Measurements from ENCODE around the gene ESRRB.
A peak's percentile ranks its signal among the peaks of the same experiment; 100 is the strongest.

Gene ESRRB

GRCh38 chr14:76461886-76462285 lies 85.9 kb downstream of the ESRRB start:
- no peak for DNase-seq

GRCh38 chr14:76462330-76462729 lies 86.4 kb downstream of the ESRRB start:
- DNase-seq, result no peak

GRCh38 chr14:76463105-76463504 lies 87.2 kb downstream of the ESRRB start:
- DNase-seq, result no peak

GRCh38 chr14:76464856-76465255 lies 88.9 kb downstream of the ESRRB start:
- no peak for DNase-seq

- DNase-seq, result no peak
These were observed 89.7 kb downstream of the ESRRB start for GRCh38 chr14:76465664-76466063.

- DNase-seq, result no peak
These were observed 91.8 kb downstream of the ESRRB start for GRCh38 chr14:76467711-76468155.

GRCh38 chr14:76472199-76472723 lies 96.3 kb downstream of the ESRRB start:
- DNase-seq, result no peak

- DNase-seq, result no peak
These were observed 97.7 kb downstream of the ESRRB start for GRCh38 chr14:76473481-76474263.

- no peak for DNase-seq
These were observed 104.5 kb downstream of the ESRRB start for GRCh38 chr14:76480426-76480825.

- no peak for DNase-seq
These were observed 108.4 kb downstream of the ESRRB start for GRCh38 chr14:76484355-76484754.

- DNase-seq, result peak; percentile 85
These were observed 110.4 kb downstream of the ESRRB start for GRCh38 chr14:76486251-76486743.

GRCh38 chr14:76488551-76488950 lies 112.6 kb downstream of the ESRRB start:
- no peak for DNase-seq

GRCh38 chr14:76489667-76490066 lies 113.7 kb downstream of the ESRRB start:
- no peak for DNase-seq

GRCh38 chr14:76490111-76490510 lies 114.2 kb downstream of the ESRRB start:
- no peak for DNase-seq

- no peak for DNase-seq
These were observed 114.8 kb downstream of the ESRRB start for GRCh38 chr14:76490735-76491134.

GRCh38 chr14:76491172-76491930 lies 115.4 kb downstream of the ESRRB start:
- no peak for DNase-seq

- DNase-seq, result no peak
These were observed 120.0 kb downstream of the ESRRB start for GRCh38 chr14:76495983-76496382.

- DNase-seq, result no peak
These were observed 120.7 kb downstream of the ESRRB start for GRCh38 chr14:76496595-76496994.

- DNase-seq, result no peak
These were observed 121.9 kb downstream of the ESRRB start for GRCh38 chr14:76497550-76498462.

- no peak for DNase-seq
These were observed 122.6 kb downstream of the ESRRB start for GRCh38 chr14:76498463-76498935.

- DNase-seq, result no peak
These were observed 123.0 kb downstream of the ESRRB start for GRCh38 chr14:76498976-76499375.

GRCh38 chr14:76499399-76499798 lies 123.5 kb downstream of the ESRRB start:
- no peak for DNase-seq

- DNase-seq, result no peak
These were observed 124.1 kb downstream of the ESRRB start for GRCh38 chr14:76500011-76500410.

Measured in NCI-H2081 treated with DMSO at 0.1 percent for 48 hours (cell line).